HEK293T (cell line): ENCODE results near the gene TRANK1.

Experiments used
- ARNT ChIP-seq: fragments of 450-650 bp; IDR thresholded peaks from 2 replicates; pipeline ENCODE4 v1.6.1; 2017; ENCODE audit warnings: mild to moderate bottlenecking
- BHLHE40 ChIP-seq: fragments of 450-650 bp; IDR thresholded peaks from 2 replicates; pipeline ENCODE4 v1.6.1; 2016; ENCODE audit warnings: mild to moderate bottlenecking, moderate library complexity, borderline replicate concordance
- ELF4 ChIP-seq: fragments of 450-650 bp; IDR thresholded peaks from 2 replicates; pipeline ENCODE4 v1.6.1; 2017; ENCODE audit warnings: antibody characterized with exemption
- FOXA1 ChIP-seq: fragments of 450-650 bp; IDR thresholded peaks from 2 replicates; pipeline ENCODE4 v1.6.1; 2016; ENCODE audit warnings: mild to moderate bottlenecking
- FOXK2 ChIP-seq: fragments of 450-650 bp; IDR thresholded peaks from 2 replicates; pipeline ENCODE4 v1.6.1; 2016; ENCODE audit warnings: mild to moderate bottlenecking
- LEF1 ChIP-seq: fragments of 450-650 bp; IDR thresholded peaks from 2 replicates; pipeline ENCODE4 v1.6.1; 2017; ENCODE audit warnings: mild to moderate bottlenecking, borderline replicate concordance
- SP1 ChIP-seq: fragments of 450-650 bp; IDR thresholded peaks from 2 replicates; pipeline ENCODE4 v1.6.1; 2017
- TARDBP ChIP-seq: fragments of 450-650 bp; IDR thresholded peaks from 2 replicates; pipeline ENCODE4 v1.6.1; 2016

- TF ChIP-seq SP1: no peak
- TF ChIP-seq LEF1: no peak
- TF ChIP-seq ARNT: no peak
- no peak for TF ChIP-seq ELF4
- TF ChIP-seq FOXK2: no peak
- no peak for TF ChIP-seq FOXA1
- no peak for TF ChIP-seq BHLHE40
- TF ChIP-seq TARDBP: no peak
Measured at GRCh38 chr3:36864180-36865053, 80.4 kb downstream of the TRANK1 start.
